Measurements from ENCODE around the gene SYTL1. TPM values are rescaled to one million over a fixed set of nuclear protein-coding genes. Genes with fewer than 3 reads are reported as not detected.
A peak's percentile ranks its signal among the peaks of the same experiment; 100 is the strongest.

SYTL1 gene
- total and polyA plus RNA-seq, 9 of the 15 experiments (the other 6 are each of a cell fraction or from before 2014, with no cell fraction given) = 0.04 to 9.3 (median 1.7) TPM

DNA sequence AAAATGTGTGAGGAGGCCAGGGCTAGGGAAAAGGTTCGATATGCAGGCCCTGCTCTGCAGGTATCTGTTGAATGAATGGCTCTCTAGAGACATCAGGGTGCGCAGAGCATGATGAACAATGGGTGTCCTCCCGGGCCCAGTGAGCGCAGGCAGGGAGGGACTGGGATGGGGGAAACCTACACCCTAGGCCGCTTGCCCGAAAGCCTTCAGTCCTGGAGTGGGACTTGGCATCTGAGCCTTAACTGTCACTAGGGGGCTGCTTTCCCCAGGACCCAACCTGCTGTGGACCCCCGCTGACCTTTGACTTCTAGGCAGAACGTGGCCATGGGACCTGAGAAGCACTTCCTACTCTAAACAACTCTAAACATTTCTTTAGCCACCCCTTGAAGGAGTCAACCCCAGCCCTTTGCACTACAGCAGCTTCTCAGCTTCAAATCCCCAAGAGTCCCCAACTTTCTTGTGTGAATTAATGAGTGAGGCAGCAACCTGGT is 25.4 kb downstream of the SYTL1 start (continued):
- TF ChIP-seq, protein P1, sequence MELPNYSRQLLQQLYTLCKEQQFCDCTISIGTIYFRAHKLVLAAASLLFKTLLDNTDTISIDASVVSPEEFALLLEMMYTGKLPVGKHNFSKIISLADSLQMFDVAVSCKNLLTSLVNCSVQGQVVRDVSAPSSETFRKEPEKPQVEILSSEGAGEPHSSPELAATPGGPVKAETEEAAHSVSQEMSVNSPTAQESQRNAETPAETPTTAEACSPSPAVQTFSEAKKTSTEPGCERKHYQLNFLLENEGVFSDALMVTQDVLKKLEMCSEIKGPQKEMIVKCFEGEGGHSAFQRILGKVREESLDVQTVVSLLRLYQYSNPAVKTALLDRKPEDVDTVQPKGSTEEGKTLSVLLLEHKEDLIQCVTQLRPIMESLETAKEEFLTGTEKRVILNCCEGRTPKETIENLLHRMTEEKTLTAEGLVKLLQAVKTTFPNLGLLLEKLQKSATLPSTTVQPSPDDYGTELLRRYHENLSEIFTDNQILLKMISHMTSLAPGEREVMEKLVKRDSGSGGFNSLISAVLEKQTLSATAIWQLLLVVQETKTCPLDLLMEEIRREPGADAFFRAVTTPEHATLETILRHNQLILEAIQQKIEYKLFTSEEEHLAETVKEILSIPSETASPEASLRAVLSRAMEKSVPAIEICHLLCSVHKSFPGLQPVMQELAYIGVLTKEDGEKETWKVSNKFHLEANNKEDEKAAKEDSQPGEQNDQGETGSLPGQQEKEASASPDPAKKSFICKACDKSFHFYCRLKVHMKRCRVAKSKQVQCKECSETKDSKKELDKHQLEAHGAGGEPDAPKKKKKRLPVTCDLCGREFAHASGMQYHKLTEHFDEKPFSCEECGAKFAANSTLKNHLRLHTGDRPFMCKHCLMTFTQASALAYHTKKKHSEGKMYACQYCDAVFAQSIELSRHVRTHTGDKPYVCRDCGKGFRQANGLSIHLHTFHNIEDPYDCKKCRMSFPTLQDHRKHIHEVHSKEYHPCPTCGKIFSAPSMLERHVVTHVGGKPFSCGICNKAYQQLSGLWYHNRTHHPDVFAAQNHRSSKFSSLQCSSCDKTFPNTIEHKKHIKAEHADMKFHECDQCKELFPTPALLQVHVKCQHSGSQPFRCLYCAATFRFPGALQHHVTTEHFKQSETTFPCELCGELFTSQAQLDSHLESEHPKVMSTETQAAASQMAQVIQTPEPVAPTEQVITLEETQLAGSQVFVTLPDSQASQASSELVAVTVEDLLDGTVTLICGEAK (IDR thresholded peaks at IDR 0.05) = no peak; the same call in 1 of the 2 replicates
- TF ChIP-seq, protein P1 (CRISPR knock-in tag; IDR thresholded peaks at IDR 0.05) = no peak
- TF ChIP-seq TARDBP (IDR thresholded peaks at IDR 0.05) = no peak
- no peak for TF ChIP-seq ZNF197 (CRISPR knock-in tag; IDR thresholded peaks at IDR 0.05; ENCODE audit: low read depth)
- no peak for TF ChIP-seq POLR2A (conservative IDR thresholded peaks at IDR 0.05)
- TF ChIP-seq, protein P2, sequence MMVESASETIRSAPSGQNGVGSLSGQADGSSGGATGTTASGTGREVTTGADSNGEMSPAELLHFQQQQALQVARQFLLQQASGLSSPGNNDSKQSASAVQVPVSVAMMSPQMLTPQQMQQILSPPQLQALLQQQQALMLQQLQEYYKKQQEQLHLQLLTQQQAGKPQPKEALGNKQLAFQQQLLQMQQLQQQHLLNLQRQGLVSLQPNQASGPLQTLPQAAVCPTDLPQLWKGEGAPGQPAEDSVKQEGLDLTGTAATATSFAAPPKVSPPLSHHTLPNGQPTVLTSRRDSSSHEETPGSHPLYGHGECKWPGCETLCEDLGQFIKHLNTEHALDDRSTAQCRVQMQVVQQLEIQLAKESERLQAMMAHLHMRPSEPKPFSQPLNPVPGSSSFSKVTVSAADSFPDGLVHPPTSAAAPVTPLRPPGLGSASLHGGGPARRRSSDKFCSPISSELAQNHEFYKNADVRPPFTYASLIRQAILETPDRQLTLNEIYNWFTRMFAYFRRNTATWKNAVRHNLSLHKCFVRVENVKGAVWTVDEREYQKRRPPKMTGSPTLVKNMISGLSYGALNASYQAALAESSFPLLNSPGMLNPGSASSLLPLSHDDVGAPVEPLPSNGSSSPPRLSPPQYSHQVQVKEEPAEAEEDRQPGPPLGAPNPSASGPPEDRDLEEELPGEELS (CRISPR knock-in tag; IDR thresholded peaks at IDR 0.05; ENCODE audit: borderline replicate concordance) = 0 out of 2 replicates have a peak, but pooled peaks have one; percentile 12
- no peak for TF ChIP-seq SIN3A (IDR thresholded peaks at IDR 0.05; ENCODE audit: borderline replicate concordance in 2 of 2, control insufficient read depth in 1 of 2, low read depth in 2 of 2, low read length in 2 of 2)
- TF ChIP-seq SMAD2 (IDR thresholded peaks at IDR 0.05; ENCODE audit: low read depth, low read length) = no peak
- TF ChIP-seq RBFOX2 (IDR thresholded peaks at IDR 0.05; ENCODE audit: low read depth, low read length) = no peak
- TF ChIP-seq ADNP (tag; IDR thresholded peaks at IDR 0.05) = no peak
- TF ChIP-seq KAT2B (IDR thresholded peaks at IDR 0.05; ENCODE audit: low read depth, low read length) = no peak
- TF ChIP-seq, protein P3, sequence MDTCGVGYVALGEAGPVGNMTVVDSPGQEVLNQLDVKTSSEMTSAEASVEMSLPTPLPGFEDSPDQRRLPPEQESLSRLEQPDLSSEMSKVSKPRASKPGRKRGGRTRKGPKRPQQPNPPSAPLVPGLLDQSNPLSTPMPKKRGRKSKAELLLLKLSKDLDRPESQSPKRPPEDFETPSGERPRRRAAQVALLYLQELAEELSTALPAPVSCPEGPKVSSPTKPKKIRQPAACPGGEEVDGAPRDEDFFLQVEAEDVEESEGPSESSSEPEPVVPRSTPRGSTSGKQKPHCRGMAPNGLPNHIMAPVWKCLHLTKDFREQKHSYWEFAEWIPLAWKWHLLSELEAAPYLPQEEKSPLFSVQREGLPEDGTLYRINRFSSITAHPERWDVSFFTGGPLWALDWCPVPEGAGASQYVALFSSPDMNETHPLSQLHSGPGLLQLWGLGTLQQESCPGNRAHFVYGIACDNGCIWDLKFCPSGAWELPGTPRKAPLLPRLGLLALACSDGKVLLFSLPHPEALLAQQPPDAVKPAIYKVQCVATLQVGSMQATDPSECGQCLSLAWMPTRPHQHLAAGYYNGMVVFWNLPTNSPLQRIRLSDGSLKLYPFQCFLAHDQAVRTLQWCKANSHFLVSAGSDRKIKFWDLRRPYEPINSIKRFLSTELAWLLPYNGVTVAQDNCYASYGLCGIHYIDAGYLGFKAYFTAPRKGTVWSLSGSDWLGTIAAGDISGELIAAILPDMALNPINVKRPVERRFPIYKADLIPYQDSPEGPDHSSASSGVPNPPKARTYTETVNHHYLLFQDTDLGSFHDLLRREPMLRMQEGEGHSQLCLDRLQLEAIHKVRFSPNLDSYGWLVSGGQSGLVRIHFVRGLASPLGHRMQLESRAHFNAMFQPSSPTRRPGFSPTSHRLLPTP (IDR thresholded peaks at IDR 0.05; ENCODE audit: borderline replicate concordance, extremely low read depth, insufficient read length) = no peak
- no peak for TF ChIP-seq SP1 (CRISPR knock-in tag; IDR thresholded peaks at IDR 0.05)
- TF ChIP-seq RBM25 (IDR thresholded peaks at IDR 0.05; ENCODE audit: low read depth, low read length, severe bottlenecking) = no peak
- TF ChIP-seq RNF2 (IDR thresholded peaks at IDR 0.05) = 0 out of 2 replicates have a peak, but pooled peaks have one; percentile 29

All from K562 (cell line).